ENCODE results near the gene DAP. TPM values are rescaled to one million over a fixed set of nuclear protein-coding genes. Genes with fewer than 3 reads are reported as not detected.
A peak's percentile ranks its signal among the peaks of the same experiment; 100 is the strongest.
"Not testable (repeated sequence)": the region's sequence is repeated elsewhere in the genome, so short reads cannot be mapped to it uniquely, and the experiment has no call there.

Gene DAP
- total RNA-seq, 2 experiments from 2014 or later, result 47.8 to 50.2 TPM

DNA sequence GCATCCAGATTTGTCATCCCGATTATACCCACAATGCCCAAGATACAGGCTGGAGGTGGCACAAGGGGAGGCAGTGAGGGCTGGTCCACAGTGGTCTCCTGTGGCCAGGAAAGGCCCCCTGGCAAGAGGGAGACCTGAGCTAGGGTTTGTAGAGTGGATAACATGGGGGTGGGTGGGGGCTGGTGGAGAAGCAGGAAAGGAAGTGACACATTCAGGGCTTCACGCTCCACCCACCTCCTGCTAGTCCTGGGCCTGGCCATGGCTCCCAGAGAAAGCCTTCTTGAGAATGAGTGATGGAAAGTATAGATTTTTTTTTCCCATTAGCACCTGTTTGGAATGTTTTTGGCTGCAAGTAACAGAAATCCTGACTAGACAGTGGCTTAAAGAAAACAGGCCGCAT is 115.9 kb downstream of the DAP start:
- H3K36me3 Mint-ChIP-seq, result peaks cover 16% of the 10 kb centered on the region
- H3K27me3 Mint-ChIP-seq, result peaks cover 3% of the 10 kb centered on the region
- H3K4me1 Mint-ChIP-seq, result peaks cover 18% of the 10 kb centered on the region
- DNase-seq (no peak), ATAC-seq (ENCODE audit: low read depth) (no peak)
- POLR2A ChIA-PET, result interaction anchor here (0.9 kb wide), 1 partner anchor 9 kb away, joined by 3 read pairs; no protein-coding TSS in a partner anchor
- H3K4me3 Mint-ChIP-seq, result no peak overlapping the region
- peaks cover 2% of the 10 kb centered on the region for H3K9me3 Mint-ChIP-seq
- H3K27ac Mint-ChIP-seq, result no peak overlapping the region

DNA sequence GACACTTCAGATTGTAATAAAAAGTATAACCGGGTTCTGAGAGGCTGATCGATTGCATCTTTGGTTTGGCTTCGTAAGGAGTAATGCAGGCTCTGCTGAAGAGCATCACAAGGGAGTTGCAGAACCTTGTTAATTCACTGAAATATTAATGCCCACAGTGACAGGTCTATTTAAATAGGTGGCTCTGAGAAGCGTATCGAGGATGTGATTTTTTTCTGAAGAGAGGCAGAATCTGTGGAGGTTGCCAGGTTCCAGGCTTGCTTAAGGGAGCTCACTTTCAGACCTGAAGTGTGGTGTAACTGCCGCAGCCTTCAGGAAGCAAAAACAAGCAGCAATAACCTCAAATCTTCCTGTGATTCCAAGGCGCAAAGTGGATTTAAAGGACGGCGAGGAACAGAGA is 116.8 kb downstream of the DAP start:
- no peak overlapping the region for H3K27ac Mint-ChIP-seq

GRCh38 chr5:10642367-10642766 is 118.7 kb downstream of the DAP start:
- Mint-ChIP-seq H3K27ac (no peak overlapping the region), H3K4me1 (peaks cover 25% of the 10 kb centered on the region), H3K4me3 (no peak overlapping the region), H3K36me3 (peaks cover 24% of the 10 kb centered on the region), H3K27me3 (peaks cover 3% of the 10 kb centered on the region), H3K9me3 (peaks cover 11% of the 10 kb centered on the region)
- POLR2A ChIA-PET, result no interaction called here
- DNase-seq (no peak), ATAC-seq (ENCODE audit: low read depth) (no peak)

More for the DNA sequence above, 116.8 kb downstream of the DAP start:
- peaks cover 19% of the 10 kb centered on the region for H3K36me3 Mint-ChIP-seq
- DNase-seq (no peak), ATAC-seq (ENCODE audit: low read depth) (no peak)
- POLR2A ChIA-PET, result interaction anchor here (0.9 kb wide), 1 partner anchor 8 kb away, joined by 3 read pairs; no protein-coding TSS in a partner anchor
- H3K9me3 Mint-ChIP-seq, result peaks cover 4% of the 10 kb centered on the region
- H3K27me3 Mint-ChIP-seq, result peaks cover 3% of the 10 kb centered on the region
- H3K4me3 Mint-ChIP-seq, result no peak overlapping the region
- H3K4me1 Mint-ChIP-seq, result peaks cover 21% of the 10 kb centered on the region

- no peak overlapping the region for H3K27ac Mint-ChIP-seq
- peaks cover 11% of the 10 kb centered on the region for H3K9me3 Mint-ChIP-seq
- DNase-seq, result no peak
- POLR2A ChIA-PET, result no interaction called here
- H3K4me3 Mint-ChIP-seq, result no peak overlapping the region
- peaks cover 21% of the 10 kb centered on the region for H3K36me3 Mint-ChIP-seq
- H3K27me3 Mint-ChIP-seq, result peaks cover 3% of the 10 kb centered on the region
- peaks cover 38% of the 10 kb centered on the region for H3K4me1 Mint-ChIP-seq
- no peak for ATAC-seq (ENCODE audit: low read depth)
Observed at GRCh38 chr5:10639846-10640368, 121.1 kb downstream of the DAP start.

- H3K27me3 Mint-ChIP-seq; DNase-seq; H3K27ac Mint-ChIP-seq; H3K4me3 Mint-ChIP-seq; POLR2A ChIA-PET; ATAC-seq (ENCODE audit: low read depth): not testable (repeated sequence)
- Mint-ChIP-seq H3K36me3 (peaks cover 19% of the 10 kb centered on the region), H3K9me3 (peaks cover 11% of the 10 kb centered on the region), H3K4me1 (peaks cover 40% of the 10 kb centered on the region)
Observed at GRCh38 chr5:10638723-10639122, 122.3 kb downstream of the DAP start.

DNA sequence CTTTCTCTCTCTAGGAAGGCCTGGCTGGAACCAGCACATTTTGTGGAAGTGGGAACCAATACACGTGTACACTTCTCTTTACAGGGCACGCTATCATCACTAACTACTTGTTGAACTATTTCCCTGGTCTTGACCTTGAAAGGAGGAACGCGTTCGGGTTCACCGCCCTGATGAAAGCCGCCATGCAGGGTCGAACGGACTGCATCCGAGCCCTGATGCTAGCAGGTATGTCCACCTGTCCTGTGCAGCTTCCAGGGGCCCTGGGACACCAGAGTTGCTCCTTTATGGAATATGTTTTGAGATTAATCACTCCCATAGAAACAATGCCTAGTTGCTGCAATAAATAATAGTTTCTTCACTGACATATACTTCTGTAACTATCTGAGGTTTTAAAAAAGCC is 123.1 kb downstream of the DAP start:
- DNase-seq (no peak), ATAC-seq (ENCODE audit: low read depth) (no peak)
- Mint-ChIP-seq H3K27ac (peak overlapping the region; percentile 17), H3K36me3 (peaks cover 19% of the 10 kb centered on the region), H3K27me3 (no peaks in the 10 kb centered on the region), H3K4me3 (no peak overlapping the region), H3K4me1 (peaks cover 45% of the 10 kb centered on the region), H3K9me3 (peaks cover 11% of the 10 kb centered on the region)
- POLR2A ChIA-PET, result no interaction called here

DNA sequence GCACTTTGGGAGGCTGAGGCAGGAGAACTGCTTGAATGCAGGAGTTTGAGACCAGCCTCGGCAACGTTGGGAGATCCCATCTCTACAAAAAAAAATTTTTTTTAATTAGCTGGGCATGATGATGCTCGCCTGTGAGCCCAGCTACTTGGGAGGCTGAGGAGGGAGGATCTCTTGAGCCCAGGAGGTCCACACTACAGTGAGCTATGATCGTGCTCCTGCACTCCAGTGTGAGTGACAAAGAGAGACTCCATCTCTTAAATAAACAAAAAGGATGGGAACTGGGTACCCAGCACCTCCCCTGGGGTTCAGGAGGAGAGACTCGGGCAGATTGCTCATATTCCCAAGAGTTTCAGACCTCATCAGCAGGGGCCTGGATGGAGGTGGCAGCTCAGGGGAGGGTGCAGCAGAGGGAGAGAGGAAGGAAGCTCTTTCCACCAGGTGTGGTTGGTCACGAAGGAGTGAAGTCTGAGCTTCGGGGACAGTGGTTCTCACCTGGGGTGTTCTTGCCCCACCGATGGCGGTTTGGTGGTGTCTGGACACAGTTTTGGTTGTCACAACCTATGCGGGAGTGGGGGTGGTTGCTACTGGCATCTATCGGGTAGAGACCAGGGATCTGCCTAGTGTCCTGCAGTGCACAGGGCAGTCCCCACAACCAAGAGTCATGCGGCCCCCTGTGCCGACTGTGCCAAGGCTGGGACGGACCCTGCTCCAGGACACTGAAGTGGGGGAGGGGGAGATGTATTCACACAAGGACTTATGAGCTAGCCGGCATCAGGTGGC is 124.5 kb downstream of the DAP start:
- Mint-ChIP-seq H3K4me3 (peak overlapping the region; percentile 68), H3K36me3 (peaks cover 14% of the 10 kb centered on the region), H3K27me3 (no peaks in the 10 kb centered on the region), H3K27ac (peak overlapping the region; percentile 99), H3K4me1 (peaks cover 53% of the 10 kb centered on the region), H3K9me3 (peaks cover 11% of the 10 kb centered on the region)
- ATAC-seq (ENCODE audit: low read depth) (no peak), DNase-seq (no peak)
- POLR2A ChIA-PET, result interaction anchor here (1.0 kb wide), 2 partner anchors 8 to 9 kb away, joined by 3 to 4 read pairs; no protein-coding TSS in a partner anchor

GRCh38 chr5:10635867-10636350 is 125.1 kb downstream of the DAP start:
- H3K27me3 Mint-ChIP-seq, result no peaks in the 10 kb centered on the region
- H3K27ac Mint-ChIP-seq, result peak overlapping the region; percentile 99
- DNase-seq (no peak), ATAC-seq (ENCODE audit: low read depth) (no peak)
- H3K4me1 Mint-ChIP-seq, result peaks cover 56% of the 10 kb centered on the region
- POLR2A ChIA-PET, result interaction anchor here (0.8 to 1.7 kb wide), 5 partner anchors 8 to 388 kb away, joined by 3 to 5 read pairs (median 4); partner anchors contain the start of genes ATPSCKMT, CCT5 and MARCHF6
- H3K36me3 Mint-ChIP-seq, result peaks cover 16% of the 10 kb centered on the region
- H3K9me3 Mint-ChIP-seq, result peaks cover 11% of the 10 kb centered on the region
- H3K4me3 Mint-ChIP-seq, result peak overlapping the region; percentile 68

GRCh38 chr5:10635257-10635866 is 125.7 kb downstream of the DAP start:
- DNase-seq, result peak; percentile 59
- Mint-ChIP-seq H3K9me3 (peaks cover 11% of the 10 kb centered on the region), H3K4me1 (peaks cover 56% of the 10 kb centered on the region), H3K27me3 (no peaks in the 10 kb centered on the region), H3K36me3 (peaks cover 14% of the 10 kb centered on the region), H3K4me3 (peak overlapping the region; percentile 68), H3K27ac (peak overlapping the region; percentile 99)
- peak; percentile 91 for ATAC-seq (ENCODE audit: low read depth)
- POLR2A ChIA-PET, result interaction anchor here (0.8 to 1.7 kb wide), 6 partner anchors 8 to 387 kb away, joined by 3 to 5 read pairs (median 4); partner anchors contain the start of genes ATPSCKMT, CCT5, DAP and MARCHF6

DNA sequence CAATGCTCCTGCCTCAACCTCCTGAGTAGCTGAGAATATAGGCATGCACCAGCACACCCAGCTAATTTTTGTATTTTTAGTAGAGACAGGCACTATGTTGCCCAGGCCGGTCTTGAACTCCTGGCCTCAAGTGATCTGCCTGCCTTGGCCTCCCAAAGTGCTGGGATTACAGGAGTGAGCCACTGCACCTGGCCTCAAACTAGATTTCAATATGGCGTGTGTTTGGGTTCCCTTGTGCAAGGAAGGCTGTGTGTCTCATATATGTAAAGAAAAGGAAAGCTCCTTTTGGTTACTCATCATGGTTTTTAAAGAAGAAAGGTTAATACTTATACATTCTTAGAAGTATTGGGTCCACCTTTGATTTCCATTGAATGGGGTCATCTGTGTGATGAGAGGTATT is 126.5 kb downstream of the DAP start:
- peaks cover 12% of the 10 kb centered on the region for H3K36me3 Mint-ChIP-seq
- ATAC-seq (ENCODE audit: low read depth) (no peak), DNase-seq (no peak)
- no peaks in the 10 kb centered on the region for H3K27me3 Mint-ChIP-seq
- H3K4me3 Mint-ChIP-seq, result peak overlapping the region; percentile 68
- peaks cover 55% of the 10 kb centered on the region for H3K4me1 Mint-ChIP-seq
- H3K27ac Mint-ChIP-seq, result peak overlapping the region; percentile 99
- H3K9me3 Mint-ChIP-seq, result peaks cover 6% of the 10 kb centered on the region
- POLR2A ChIA-PET, result interaction anchor here (0.9 to 1.7 kb wide), 4 partner anchors 7 to 281 kb away, joined by 3 to 5 read pairs (median 4); partner anchors contain the start of genes DAP and MARCHF6

DNA sequence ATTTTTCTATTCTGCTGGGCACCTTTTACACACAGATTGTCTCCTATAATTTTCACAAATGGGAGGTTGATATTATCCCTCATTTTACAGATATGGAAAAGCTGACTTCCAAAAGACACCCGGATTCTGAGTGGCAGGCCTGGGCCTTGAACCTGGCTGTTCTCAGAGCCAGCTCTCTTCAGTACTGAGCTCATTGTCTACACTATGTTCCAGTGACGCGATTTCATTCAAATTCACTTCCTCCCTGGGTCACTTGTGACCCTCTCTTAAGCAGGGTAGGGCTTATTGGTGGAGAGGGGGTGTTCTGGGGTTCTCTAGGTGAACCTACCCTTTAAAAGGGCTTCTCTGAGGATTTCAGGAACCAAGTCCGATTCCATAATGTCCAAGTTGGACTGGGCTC is 127.0 kb downstream of the DAP start:
- DNase-seq (no peak), ATAC-seq (ENCODE audit: low read depth) (peak; percentile 21)
- Mint-ChIP-seq H3K4me3 (peak overlapping the region; percentile 72), H3K27me3 (no peaks in the 10 kb centered on the region), H3K36me3 (peaks cover 16% of the 10 kb centered on the region), H3K9me3 (peaks cover 6% of the 10 kb centered on the region), H3K27ac (peak overlapping the region; percentile 99), H3K4me1 (peaks cover 59% of the 10 kb centered on the region)
- POLR2A ChIA-PET, result interaction anchor here (1.2 to 1.7 kb wide), 3 partner anchors 127 to 281 kb away, joined by 3 to 5 read pairs (median 5); partner anchors contain the start of genes DAP and MARCHF6

- Mint-ChIP-seq H3K4me1 (peaks cover 60% of the 10 kb centered on the region), H3K27ac (peak overlapping the region; percentile 99), H3K36me3 (peaks cover 13% of the 10 kb centered on the region), H3K9me3 (peaks cover 3% of the 10 kb centered on the region), H3K27me3 (no peaks in the 10 kb centered on the region), H3K4me3 (peak overlapping the region; percentile 72)
- POLR2A ChIA-PET, result interaction anchor here (0.6 to 1.2 kb wide), 2 partner anchors 183 to 339 kb away, joined by 3 read pairs; no protein-coding TSS in a partner anchor
- DNase-seq (peak; percentile 59), ATAC-seq (ENCODE audit: low read depth) (peak; percentile 62)
Observed at GRCh38 chr5:10633271-10634049, 127.6 kb downstream of the DAP start.

All from activated naive CD8-positive, alpha-beta T cell treated with anti-CD3 and anti-CD28 coated beads, Interleukin-2, amount 10 ng/mL, durations not matched to agents 7 days and 5 days (primary cell).